Fibroblast of mammary gland (primary cell): ENCODE measurements around the gene PTPRH.
A peak's percentile ranks its signal among the peaks of the same experiment; 100 is the strongest.

Source experiments
- DNase-seq: peaks from one replicate; pipeline ENCODE4 v3.0.0-alpha.2; 2010; ENCODE audit warnings: low read depth
- H3K4me3 ChIP-seq: 2 replicates; pipeline ENCODE4 v1.5.1; 2011; ENCODE audit warnings: low read depth, mild to moderate bottlenecking, low read length, moderate library complexity; ENCODE audit not compliant: control insufficient read depth
- TF ChIP-seq, protein P1 (sequence below): conservative IDR thresholded peaks from 2 replicates; pipeline ENCODE4 v1.5.1; 2011; ENCODE audit warnings: low read depth, low read length, inconsistent platforms; ENCODE audit not compliant: control insufficient read depth, insufficient read depth

Gene PTPRH, protein sequence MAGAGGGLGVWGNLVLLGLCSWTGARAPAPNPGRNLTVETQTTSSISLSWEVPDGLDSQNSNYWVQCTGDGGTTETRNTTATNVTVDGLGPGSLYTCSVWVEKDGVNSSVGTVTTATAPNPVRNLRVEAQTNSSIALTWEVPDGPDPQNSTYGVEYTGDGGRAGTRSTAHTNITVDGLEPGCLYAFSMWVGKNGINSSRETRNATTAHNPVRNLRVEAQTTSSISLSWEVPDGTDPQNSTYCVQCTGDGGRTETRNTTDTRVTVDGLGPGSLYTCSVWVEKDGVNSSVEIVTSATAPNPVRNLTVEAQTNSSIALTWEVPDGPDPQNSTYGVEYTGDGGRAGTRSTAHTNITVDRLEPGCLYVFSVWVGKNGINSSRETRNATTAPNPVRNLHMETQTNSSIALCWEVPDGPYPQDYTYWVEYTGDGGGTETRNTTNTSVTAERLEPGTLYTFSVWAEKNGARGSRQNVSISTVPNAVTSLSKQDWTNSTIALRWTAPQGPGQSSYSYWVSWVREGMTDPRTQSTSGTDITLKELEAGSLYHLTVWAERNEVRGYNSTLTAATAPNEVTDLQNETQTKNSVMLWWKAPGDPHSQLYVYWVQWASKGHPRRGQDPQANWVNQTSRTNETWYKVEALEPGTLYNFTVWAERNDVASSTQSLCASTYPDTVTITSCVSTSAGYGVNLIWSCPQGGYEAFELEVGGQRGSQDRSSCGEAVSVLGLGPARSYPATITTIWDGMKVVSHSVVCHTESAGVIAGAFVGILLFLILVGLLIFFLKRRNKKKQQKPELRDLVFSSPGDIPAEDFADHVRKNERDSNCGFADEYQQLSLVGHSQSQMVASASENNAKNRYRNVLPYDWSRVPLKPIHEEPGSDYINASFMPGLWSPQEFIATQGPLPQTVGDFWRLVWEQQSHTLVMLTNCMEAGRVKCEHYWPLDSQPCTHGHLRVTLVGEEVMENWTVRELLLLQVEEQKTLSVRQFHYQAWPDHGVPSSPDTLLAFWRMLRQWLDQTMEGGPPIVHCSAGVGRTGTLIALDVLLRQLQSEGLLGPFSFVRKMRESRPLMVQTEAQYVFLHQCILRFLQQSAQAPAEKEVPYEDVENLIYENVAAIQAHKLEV

DNA sequence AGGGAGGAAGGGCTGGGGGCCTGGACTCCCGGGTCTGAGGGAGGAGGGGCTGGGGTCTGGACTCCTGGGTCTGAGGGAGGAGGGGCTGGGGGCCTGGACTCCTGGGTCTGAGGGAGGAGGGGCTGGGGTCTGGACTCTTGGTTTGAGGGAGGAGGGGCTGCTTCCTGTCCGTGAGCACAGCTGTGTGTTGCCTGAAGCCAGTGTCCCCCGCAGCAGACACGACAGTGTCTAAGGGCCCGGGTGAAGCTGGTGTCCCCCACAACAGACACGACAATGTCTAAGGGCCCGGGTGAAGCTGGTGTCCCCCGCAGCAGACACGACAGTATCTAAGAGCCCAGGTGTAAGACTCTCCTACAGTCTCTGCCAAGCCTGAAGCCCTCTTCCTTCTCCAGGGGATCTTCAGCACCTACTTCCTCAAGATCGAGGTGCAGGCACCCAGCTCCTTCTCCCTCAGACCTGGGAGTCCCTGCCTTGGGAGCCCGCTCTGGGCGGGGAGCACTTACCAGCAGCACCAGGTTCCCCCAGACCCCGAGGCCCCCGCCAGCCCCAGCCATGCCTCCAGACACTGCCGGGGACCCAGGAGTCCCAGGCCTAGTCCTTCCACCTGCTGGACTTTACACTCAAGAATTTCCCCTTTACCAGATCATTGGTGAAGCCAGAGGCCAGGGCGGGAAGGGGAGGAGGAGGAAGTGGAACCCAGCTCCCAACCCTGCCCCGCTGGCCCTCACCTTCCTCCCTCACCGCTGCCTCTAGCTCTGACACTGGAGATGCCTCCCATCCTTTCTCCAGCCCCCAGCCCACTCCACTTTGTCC, at the start of gene PTPRH:
PTPRH (minus strand) TSS at position 622 of the 813 bp plus-strand sequence; CDS start at position 554, 68 bp downstream.
- TF ChIP-seq, protein P1, sequence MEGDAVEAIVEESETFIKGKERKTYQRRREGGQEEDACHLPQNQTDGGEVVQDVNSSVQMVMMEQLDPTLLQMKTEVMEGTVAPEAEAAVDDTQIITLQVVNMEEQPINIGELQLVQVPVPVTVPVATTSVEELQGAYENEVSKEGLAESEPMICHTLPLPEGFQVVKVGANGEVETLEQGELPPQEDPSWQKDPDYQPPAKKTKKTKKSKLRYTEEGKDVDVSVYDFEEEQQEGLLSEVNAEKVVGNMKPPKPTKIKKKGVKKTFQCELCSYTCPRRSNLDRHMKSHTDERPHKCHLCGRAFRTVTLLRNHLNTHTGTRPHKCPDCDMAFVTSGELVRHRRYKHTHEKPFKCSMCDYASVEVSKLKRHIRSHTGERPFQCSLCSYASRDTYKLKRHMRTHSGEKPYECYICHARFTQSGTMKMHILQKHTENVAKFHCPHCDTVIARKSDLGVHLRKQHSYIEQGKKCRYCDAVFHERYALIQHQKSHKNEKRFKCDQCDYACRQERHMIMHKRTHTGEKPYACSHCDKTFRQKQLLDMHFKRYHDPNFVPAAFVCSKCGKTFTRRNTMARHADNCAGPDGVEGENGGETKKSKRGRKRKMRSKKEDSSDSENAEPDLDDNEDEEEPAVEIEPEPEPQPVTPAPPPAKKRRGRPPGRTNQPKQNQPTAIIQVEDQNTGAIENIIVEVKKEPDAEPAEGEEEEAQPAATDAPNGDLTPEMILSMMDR, result no peak
- H3K4me3 ChIP-seq, result no peak within 1 kb of the TSS
- DNase-seq, result no peak

DNA sequence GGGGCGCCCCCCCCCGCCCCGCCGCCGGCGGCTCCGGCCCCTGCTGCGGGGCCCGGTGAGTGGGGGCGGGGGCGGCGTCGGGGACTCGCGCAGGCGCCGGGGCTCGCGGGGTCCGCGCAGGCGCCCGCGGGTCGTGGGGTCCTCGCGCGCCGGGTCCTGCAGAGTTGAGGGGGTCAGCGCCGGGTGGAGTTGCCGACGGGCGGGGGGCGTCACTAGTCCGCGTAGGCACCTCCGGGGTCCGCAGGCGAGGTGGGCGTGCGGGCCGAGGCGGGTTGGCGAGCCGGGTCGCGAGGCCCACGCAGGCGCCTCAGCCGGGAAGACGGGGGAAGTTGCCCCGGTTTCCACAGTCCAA, 49.2 kb upstream of the PTPRH start:
- peak overlapping the region; percentile 79 for H3K4me3 ChIP-seq
- no peak for DNase-seq
- TF ChIP-seq, protein P1, result no peak

DNA sequence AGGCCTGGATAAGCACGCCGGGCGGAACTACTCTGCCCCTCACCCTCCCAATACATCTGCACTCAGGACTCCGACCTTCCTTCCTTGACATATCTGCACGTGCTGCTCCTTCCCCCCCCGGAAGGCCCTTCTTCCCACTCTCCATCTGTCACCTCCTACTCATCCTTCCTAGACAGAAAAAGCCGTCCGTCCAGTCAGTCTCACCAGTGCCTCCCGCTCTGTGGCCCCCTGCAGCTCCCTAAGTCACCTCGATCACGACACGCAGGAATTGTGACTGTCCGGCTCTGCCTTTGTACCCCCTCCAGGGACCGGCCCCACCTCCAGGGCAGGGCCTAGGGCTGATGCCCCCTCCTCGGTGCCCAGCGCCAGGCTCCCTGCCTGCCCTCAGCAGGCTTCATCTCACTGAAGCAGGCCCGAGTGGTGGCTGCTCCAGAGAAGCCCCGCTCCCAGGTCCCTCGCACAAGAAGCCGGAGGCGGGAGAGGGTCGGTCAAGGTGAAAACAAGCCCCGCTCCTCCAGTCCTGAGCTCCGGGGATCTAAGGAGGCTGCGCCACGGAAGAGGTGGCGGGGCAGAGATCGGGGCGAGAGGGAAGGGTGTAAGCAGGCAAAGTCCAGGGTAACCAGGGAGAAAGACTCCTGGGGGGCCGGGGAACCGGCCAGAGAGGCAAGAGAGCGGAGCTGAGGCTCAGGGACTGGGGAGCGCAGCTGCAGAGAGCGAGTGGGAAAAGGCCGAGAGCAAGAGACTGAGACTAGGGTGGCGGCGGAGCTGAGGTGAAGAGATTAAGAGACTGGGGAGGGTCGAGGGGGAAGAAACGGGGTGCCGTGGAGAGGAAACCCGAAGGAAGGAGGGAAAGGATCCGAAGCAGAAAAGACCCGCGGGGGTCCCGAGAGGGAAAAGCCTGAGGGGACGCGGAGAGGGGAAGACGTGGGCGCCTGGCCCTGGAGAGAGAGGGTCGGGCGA, 48.4 kb upstream of the PTPRH start:
- TF ChIP-seq, protein P1, result no peak
- peak; percentile 43 for DNase-seq

DNA sequence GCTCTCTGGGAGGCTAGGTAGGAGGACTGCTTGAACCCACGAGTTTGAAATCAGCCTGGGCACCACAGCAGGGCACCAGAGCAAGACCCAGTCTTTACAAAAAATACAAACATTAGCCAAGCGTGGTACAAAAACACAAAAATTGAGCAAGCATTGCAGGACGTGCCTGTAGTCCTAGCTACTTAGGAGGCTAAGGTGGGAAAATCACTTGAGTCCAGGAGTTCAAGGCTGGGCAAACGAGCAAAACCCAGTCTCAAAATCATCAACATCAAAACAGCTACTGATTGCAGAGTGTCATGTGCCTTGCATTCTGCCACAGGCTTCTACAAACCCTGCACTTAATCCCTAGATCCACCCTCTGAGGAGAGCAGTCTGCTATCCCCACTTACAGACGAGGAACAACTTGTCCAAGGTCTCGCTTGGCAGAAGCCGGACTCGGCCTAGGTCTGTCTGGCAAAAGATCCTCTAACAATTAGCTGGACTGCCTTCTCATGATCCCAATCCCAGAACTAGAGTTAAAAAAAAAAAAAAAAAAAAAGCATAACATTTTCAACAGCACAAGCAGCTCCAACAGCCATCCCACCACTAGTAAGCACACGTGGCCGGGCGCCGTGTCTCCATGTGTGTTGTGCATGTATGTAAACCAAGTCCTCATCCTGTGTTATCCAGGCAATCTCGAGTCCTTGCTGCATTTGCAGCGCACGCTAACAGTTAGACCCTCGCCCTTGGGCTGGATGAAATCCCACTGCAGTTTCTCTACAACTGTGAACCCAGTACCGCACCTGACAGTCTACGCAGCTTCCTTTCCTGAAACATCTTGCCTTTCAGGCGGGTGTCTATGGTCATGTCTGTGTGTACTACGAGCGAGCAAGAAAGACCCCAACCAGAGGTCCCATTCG, 47.5 kb upstream of the PTPRH start:
- TF ChIP-seq, protein P1, result no peak
- peak; percentile 36 for DNase-seq
- H3K4me3 ChIP-seq, result peak overlapping the region; percentile 77

More for the DNA sequence above, 48.4 kb upstream of the PTPRH start:
- H3K4me3 ChIP-seq, result peak overlapping the region; percentile 77
